HepG2 (cell line): Measurements from ENCODE around the gene ASB16. TPM values are rescaled to one million over a fixed set of nuclear protein-coding genes. Genes with fewer than 3 reads are reported as not detected.

Experiments
- ARNTL ChIP-seq: sonication (generic); formaldehyde crosslinking; IDR thresholded peaks from 2 replicates; pipeline ENCODE4 v1.4.0; 2020; ENCODE audit warnings: mild to moderate bottlenecking, missing genetic modification reagents
- ELF4 ChIP-seq: sonication (generic); formaldehyde crosslinking; IDR thresholded peaks from 2 replicates; pipeline ENCODE4 v1.5.0; 2020; ENCODE audit warnings: missing genetic modification reagents, mild to moderate bottlenecking, moderate library complexity, borderline replicate concordance
- HMG20A ChIP-seq: IDR thresholded peaks from 2 replicates; pipeline ENCODE4 v1.6.1; 2016; ENCODE audit warnings: borderline replicate concordance
- ISX ChIP-seq: sonication (generic); formaldehyde crosslinking; conservative IDR thresholded peaks from 2 replicates; pipeline ENCODE4 v1.5.0; 2020; ENCODE audit warnings: missing genetic modification reagents
- NR3C1 ChIP-seq: sonication (generic); formaldehyde crosslinking; IDR thresholded peaks from 2 replicates; pipeline ENCODE4 v1.4.0; 2020; ENCODE audit warnings: missing genetic modification reagents
- SNAI1 ChIP-seq: sonication (generic); formaldehyde crosslinking; IDR thresholded peaks from 2 replicates; pipeline ENCODE4 v1.5.0; 2020; ENCODE audit warnings: mild to moderate bottlenecking, missing genetic modification reagents, borderline replicate concordance
- TBX3 ChIP-seq: fragments of 450-650 bp; IDR thresholded peaks from 2 replicates; pipeline ENCODE4 v1.6.1; 2017; ENCODE audit warnings: antibody characterized with exemption, mild to moderate bottlenecking, inconsistent platforms, borderline replicate concordance
- ZBTB8A ChIP-seq: sonication (generic); formaldehyde crosslinking; IDR thresholded peaks from 2 replicates; pipeline ENCODE4 v1.4.0; 2020; ENCODE audit warnings: mild to moderate bottlenecking, low read depth, missing genetic modification reagents, borderline replicate concordance
- ZNF326 ChIP-seq: sonication (generic); formaldehyde crosslinking; IDR thresholded peaks from 2 replicates; pipeline ENCODE4 v1.4.0; 2020; ENCODE audit warnings: missing genetic modification reagents, borderline replicate concordance
- ZNF343 ChIP-seq: sonication (generic); formaldehyde crosslinking; IDR thresholded peaks from 2 replicates; pipeline ENCODE4 v1.4.0; 2020; ENCODE audit warnings: mild to moderate bottlenecking, missing genetic modification reagents
- ZNF562 ChIP-seq: sonication (generic); formaldehyde crosslinking; IDR thresholded peaks from 2 replicates; pipeline ENCODE4 v1.8.0; 2022; ENCODE audit warnings: missing genetic modification reagents, borderline replicate concordance
- ZNF598 ChIP-seq: sonication (generic); formaldehyde crosslinking; IDR thresholded peaks from 2 replicates; pipeline ENCODE4 v1.5.1; 2020; ENCODE audit warnings: mild to moderate bottlenecking, missing genetic modification reagents, borderline replicate concordance
- ZNF614 ChIP-seq: IDR thresholded peaks from 2 replicates; pipeline ENCODE4 v1.6.1; 2018; ENCODE audit warnings: missing biosample characterization, missing genetic modification reagents, inconsistent platforms, borderline replicate concordance
- ZNF788 ChIP-seq: sonication (generic); formaldehyde crosslinking; IDR thresholded peaks from 2 replicates; pipeline ENCODE4 v1.5.0; 2020; ENCODE audit warnings: mild to moderate bottlenecking, missing genetic modification reagents, borderline replicate concordance
- polyA plus RNA-seq, 8 experiments: library from polyadenylated mRNA; depleted of rRNA in 3 of 8; stranded (reverse) in 7 of 8; unstranded in 1 of 8; fragments of >200 nt; fragmentation: Illumina TruSeq in 4 of 8; extraction: Trizol in 4 of 8; gene quantifications; 2 replicates each; pipeline versions ENCODE4 v1.2.1 to v1.2.3, GENCODE V29; 2011 to 2016; ENCODE audit warnings: low read depth in 4 of 8, missing spikeins in 1 of 8, mixed read lengths in 1 of 8; ENCODE audit not compliant: insufficient read depth in 1 of 8
- total RNA-seq, 5 experiments: library from RNA; depleted of rRNA; stranded (reverse); fragments of >200 nt; fragmentation: Illumina TruSeq; extraction: Trizol; gene quantifications; 2 replicates each; pipeline ENCODE4 v1.2.3, GENCODE V29; 2016; ENCODE audit warnings: low read depth in 1 of 5
- TF ChIP-seq, protein P1 (sequence below): IDR thresholded peaks from 2 replicates; pipeline ENCODE4 v1.6.1; 2016
- TF ChIP-seq, protein P2 (sequence below): sonication (generic); formaldehyde crosslinking; conservative IDR thresholded peaks from 2 replicates; pipeline ENCODE4 v1.5.0; 2020; ENCODE audit warnings: missing genetic modification reagents
- TF ChIP-seq, protein P3 (sequence below): sonication (generic); formaldehyde crosslinking; IDR thresholded peaks from 2 replicates; pipeline ENCODE4 v1.9.0; 2022; ENCODE audit warnings: low read depth, missing genetic modification reagents
- TF ChIP-seq, protein P4 (sequence below): sonication (generic); formaldehyde crosslinking; IDR thresholded peaks from 2 replicates; pipeline ENCODE4 v1.5.1; 2020; ENCODE audit warnings: mild to moderate bottlenecking, missing genetic modification reagents, borderline replicate concordance
- TF ChIP-seq, protein P5 (sequence below): sonication (generic); formaldehyde crosslinking; IDR thresholded peaks from 2 replicates; pipeline ENCODE4 v1.4.0; 2020; ENCODE audit warnings: mild to moderate bottlenecking, missing genetic modification reagents

ASB16 gene
- total and polyA plus RNA-seq, 2 of the 13 experiments (the other 11 are each of a cell fraction or from before 2014, with no cell fraction given): 0.07 TPM; not detected in 1

DNA sequence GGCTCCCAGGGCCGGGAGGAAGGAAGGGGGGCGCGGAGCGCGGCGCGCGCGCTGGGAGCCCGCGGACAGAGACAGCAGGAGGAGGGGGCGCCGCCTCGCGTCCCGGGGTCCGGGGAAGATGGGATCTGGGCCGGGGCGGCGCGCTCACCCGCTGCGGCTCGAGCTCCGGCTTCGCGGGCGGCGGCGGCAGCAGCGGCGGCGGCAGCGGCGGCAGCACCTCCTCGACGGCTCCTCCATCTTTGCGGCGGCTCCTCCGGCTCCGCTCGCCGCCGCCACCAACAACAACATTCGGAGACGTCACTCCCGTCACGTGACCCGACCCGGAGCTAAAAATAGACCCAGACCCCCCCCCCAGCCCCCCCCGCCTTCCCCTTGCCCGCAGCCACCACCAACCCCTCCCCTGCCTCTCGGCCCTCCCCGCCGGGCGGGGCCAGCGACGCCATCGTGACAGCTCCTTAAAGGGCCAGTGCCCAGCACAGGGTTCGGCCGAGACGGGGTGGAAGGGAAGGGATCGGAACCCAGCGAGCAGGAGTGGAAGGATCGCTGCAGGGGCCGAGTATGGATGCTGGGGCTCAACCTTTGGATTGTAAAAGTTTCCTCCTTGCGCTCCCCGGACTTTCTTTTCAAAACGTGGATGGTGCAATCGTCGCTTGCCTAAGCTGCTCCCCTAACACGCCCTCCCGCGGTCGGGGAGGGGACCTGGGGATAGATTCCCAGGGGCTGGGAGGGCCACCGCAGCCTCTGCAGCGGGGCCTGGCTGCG is 47.0 kb upstream of the ASB16 start, which contains the start of gene HDAC5 (continued):
- TF ChIP-seq ELF4 (CRISPR knock-in tag) (no peak), TBX3 (peak; percentile 34; the same call in 1 of the 2 replicates), ZNF614 (CRISPR knock-in tag) (no peak; the same call in 1 of the 2 replicates), ZNF562 (no peak), ZNF343 (CRISPR knock-in tag) (no peak), ISX (no peak), HMG20A (CRISPR knock-in tag) (no peak), ZBTB8A (CRISPR knock-in tag) (no peak), ZNF788 (CRISPR knock-in tag) (peak; percentile 91; the same call in 1 of the 2 replicates), NR3C1 (CRISPR knock-in tag) (no peak), ZNF326 (CRISPR knock-in tag) (no peak), SNAI1 (CRISPR knock-in tag) (0 out of 2 replicates have a peak, but pooled peaks have one; percentile 47), ZNF598 (CRISPR knock-in tag) (peak; percentile 62; the same call in 1 of the 2 replicates), ARNTL (CRISPR knock-in tag) (peak; percentile 60; the same call in 1 of the 2 replicates)
- TF ChIP-seq, protein P1, sequence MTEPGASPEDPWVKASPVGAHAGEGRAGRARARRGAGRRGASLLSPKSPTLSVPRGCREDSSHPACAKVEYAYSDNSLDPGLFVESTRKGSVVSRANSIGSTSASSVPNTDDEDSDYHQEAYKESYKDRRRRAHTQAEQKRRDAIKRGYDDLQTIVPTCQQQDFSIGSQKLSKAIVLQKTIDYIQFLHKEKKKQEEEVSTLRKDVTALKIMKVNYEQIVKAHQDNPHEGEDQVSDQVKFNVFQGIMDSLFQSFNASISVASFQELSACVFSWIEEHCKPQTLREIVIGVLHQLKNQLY: no peak
- TF ChIP-seq, protein P2, sequence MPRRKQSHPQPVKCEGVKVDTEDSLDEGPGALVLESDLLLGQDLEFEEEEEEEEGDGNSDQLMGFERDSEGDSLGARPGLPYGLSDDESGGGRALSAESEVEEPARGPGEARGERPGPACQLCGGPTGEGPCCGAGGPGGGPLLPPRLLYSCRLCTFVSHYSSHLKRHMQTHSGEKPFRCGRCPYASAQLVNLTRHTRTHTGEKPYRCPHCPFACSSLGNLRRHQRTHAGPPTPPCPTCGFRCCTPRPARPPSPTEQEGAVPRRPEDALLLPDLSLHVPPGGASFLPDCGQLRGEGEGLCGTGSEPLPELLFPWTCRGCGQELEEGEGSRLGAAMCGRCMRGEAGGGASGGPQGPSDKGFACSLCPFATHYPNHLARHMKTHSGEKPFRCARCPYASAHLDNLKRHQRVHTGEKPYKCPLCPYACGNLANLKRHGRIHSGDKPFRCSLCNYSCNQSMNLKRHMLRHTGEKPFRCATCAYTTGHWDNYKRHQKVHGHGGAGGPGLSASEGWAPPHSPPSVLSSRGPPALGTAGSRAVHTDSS (CRISPR knock-in tag): no peak
- TF ChIP-seq, protein P3, sequence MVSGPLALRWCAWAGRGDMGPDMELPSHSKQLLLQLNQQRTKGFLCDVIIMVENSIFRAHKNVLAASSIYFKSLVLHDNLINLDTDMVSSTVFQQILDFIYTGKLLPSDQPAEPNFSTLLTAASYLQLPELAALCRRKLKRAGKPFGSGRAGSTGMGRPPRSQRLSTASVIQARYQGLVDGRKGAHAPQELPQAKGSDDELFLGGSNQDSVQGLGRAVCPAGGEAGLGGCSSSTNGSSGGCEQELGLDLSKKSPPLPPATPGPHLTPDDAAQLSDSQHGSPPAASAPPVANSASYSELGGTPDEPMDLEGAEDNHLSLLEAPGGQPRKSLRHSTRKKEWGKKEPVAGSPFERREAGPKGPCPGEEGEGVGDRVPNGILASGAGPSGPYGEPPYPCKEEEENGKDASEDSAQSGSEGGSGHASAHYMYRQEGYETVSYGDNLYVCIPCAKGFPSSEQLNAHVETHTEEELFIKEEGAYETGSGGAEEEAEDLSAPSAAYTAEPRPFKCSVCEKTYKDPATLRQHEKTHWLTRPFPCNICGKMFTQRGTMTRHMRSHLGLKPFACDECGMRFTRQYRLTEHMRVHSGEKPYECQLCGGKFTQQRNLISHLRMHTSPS: peak; percentile 18
- TF ChIP-seq, protein P4, sequence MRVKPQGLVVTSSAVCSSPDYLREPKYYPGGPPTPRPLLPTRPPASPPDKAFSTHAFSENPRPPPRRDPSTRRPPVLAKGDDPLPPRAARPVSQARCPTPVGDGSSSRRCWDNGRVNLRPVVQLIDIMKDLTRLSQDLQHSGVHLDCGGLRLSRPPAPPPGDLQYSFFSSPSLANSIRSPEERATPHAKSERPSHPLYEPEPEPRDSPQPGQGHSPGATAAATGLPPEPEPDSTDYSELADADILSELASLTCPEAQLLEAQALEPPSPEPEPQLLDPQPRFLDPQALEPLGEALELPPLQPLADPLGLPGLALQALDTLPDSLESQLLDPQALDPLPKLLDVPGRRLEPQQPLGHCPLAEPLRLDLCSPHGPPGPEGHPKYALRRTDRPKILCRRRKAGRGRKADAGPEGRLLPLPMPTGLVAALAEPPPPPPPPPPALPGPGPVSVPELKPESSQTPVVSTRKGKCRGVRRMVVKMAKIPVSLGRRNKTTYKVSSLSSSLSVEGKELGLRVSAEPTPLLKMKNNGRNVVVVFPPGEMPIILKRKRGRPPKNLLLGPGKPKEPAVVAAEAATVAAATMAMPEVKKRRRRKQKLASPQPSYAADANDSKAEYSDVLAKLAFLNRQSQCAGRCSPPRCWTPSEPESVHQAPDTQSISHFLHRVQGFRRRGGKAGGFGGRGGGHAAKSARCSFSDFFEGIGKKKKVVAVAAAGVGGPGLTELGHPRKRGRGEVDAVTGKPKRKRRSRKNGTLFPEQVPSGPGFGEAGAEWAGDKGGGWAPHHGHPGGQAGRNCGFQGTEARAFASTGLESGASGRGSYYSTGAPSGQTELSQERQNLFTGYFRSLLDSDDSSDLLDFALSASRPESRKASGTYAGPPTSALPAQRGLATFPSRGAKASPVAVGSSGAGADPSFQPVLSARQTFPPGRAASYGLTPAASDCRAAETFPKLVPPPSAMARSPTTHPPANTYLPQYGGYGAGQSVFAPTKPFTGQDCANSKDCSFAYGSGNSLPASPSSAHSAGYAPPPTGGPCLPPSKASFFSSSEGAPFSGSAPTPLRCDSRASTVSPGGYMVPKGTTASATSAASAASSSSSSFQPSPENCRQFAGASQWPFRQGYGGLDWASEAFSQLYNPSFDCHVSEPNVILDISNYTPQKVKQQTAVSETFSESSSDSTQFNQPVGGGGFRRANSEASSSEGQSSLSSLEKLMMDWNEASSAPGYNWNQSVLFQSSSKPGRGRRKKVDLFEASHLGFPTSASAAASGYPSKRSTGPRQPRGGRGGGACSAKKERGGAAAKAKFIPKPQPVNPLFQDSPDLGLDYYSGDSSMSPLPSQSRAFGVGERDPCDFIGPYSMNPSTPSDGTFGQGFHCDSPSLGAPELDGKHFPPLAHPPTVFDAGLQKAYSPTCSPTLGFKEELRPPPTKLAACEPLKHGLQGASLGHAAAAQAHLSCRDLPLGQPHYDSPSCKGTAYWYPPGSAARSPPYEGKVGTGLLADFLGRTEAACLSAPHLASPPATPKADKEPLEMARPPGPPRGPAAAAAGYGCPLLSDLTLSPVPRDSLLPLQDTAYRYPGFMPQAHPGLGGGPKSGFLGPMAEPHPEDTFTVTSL (CRISPR knock-in tag): peak; percentile 17; the same call in 1 of the 2 replicates
- TF ChIP-seq, protein P5, sequence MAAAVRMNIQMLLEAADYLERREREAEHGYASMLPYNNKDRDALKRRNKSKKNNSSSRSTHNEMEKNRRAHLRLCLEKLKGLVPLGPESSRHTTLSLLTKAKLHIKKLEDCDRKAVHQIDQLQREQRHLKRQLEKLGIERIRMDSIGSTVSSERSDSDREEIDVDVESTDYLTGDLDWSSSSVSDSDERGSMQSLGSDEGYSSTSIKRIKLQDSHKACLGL: peak; percentile 70; the same call in 1 of the 2 replicates
